ENCODE data around the gene KLHL29. TPM values are rescaled to one million over a fixed set of nuclear protein-coding genes. Genes with fewer than 3 reads are reported as not detected.

The KLHL29 gene
- total RNA-seq, 4 donors from 2014 or later: 2.2 to 3.3 (median 2.7) TPM

DNA sequence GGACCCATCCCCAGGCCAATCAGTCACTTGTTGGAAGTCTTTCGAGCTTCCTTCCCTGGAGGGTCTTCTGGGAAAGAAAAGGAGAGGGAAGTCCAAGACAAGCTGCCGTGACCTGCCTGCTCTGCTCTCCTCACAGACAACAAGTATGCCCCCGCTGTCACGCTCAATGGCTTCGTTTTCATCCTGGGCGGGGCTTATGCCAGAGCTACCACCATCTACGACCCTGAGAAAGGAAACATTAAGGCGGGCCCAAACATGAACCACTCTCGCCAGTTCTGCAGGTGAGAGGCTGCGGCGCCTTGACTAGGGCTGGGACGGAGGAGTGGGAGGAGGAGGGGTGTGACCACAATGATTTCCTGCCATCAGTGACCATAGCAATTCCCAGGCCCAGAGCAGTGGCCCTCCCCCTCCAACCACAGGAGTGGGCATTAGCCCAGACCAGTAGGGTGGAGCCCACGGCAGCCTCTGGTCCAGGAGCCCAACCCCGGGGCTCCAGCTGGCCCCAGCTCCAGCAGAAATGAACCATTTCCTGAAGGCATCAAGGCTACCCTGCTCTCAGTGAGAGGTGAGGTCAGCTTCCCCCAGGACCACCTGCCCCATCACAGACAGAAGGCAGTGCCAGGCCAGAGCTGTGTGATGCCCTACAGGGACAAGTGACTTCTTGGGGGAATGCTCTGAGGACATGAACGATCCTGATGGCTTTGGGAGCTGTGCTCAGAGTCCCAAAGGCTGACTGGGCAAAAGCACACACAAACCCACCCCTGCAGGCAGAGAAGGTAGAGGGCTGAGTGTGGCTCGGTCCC, 318.8 kb downstream of the KLHL29 start:
- intact Hi-C loops (cut with DNase I): no loop called here
- peaks cover 0 to 3% of the 10 kb centered on the region in 2 donors for H3K36me3 ChIP-seq

DNA sequence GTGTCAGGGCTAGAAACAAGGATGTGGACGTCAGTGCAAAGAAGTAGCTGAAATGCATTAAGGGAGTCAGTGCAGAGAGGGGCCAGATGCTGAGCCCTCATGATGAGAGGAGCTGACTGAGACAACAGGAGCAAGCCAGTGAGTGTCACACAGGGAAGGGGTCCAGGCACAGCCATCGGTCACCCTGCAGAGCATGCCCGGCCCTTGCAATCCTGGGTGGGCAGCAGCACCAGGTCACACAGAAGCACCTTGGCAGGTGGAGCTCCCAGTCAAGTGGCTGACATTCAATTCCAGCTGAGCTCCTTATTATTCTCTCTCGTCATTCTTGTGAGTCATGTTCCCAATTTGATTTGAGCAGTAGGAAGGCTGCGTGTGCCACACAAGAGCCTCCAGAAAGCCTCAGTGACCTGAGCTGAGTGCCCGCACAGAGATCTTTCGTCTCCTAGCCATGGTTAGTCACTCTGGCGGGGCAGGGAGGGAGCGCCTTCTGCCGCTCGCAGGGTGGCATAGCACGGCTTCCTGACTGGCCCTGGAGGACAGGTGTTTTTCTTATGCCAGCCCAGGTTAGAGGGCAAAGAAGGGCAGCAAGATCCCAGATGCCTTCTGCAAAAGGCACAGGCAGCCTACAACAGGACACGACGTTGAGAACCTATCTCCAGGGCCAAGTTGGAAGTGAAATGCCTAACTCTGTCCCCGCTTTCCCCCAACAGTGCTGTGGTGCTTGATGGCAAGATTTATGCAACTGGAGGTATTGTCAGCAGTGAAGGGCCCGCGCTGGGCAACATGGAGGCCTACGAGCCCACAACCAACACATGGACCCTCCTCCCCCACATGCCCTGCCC, 321.0 kb downstream of the KLHL29 start:
- H3K27me3 ChIP-seq: no peaks in the 10 kb centered on the region
- DNase-seq: no peak
- no peak overlapping the region for H3K27ac ChIP-seq
- no peaks in the 10 kb centered on the region for H3K9me3 ChIP-seq
- no peak overlapping the region for H3K4me3 ChIP-seq (replicated peaks in 1 of 3)
- intact Hi-C loops (cut with DNase I): no loop called here
- 93 to 95% methylated on average over 10 to 18 of the region's 18 CpGs for WGBS, 2 donors
- no peaks in the 10 kb centered on the region for H3K4me1 ChIP-seq
- peaks cover 0 to 3% of the 10 kb centered on the region in 2 donors for H3K36me3 ChIP-seq
- TF ChIP-seq, protein P1, sequence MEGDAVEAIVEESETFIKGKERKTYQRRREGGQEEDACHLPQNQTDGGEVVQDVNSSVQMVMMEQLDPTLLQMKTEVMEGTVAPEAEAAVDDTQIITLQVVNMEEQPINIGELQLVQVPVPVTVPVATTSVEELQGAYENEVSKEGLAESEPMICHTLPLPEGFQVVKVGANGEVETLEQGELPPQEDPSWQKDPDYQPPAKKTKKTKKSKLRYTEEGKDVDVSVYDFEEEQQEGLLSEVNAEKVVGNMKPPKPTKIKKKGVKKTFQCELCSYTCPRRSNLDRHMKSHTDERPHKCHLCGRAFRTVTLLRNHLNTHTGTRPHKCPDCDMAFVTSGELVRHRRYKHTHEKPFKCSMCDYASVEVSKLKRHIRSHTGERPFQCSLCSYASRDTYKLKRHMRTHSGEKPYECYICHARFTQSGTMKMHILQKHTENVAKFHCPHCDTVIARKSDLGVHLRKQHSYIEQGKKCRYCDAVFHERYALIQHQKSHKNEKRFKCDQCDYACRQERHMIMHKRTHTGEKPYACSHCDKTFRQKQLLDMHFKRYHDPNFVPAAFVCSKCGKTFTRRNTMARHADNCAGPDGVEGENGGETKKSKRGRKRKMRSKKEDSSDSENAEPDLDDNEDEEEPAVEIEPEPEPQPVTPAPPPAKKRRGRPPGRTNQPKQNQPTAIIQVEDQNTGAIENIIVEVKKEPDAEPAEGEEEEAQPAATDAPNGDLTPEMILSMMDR (IDR thresholded peaks at IDR 0.05): no peak
- TF ChIP-seq POLR2A (IDR thresholded peaks at IDR 0.05): no peak

More for the DNA sequence above, 318.8 kb downstream of the KLHL29 start:
- WGBS, 2 donors: 88 to 91% methylated on average over 14 of the region's 16 CpGs
- no peak overlapping the region for H3K4me3 ChIP-seq (replicated peaks in 1 of 3)
- H3K9me3 ChIP-seq: no peaks in the 10 kb centered on the region
- no peaks in the 10 kb centered on the region for H3K4me1 ChIP-seq
- no peak for TF ChIP-seq POLR2A (IDR thresholded peaks at IDR 0.05)
- TF ChIP-seq, protein P1 (IDR thresholded peaks at IDR 0.05): no peak
- no peak overlapping the region for H3K27ac ChIP-seq
- no peaks in the 10 kb centered on the region for H3K27me3 ChIP-seq
- no peak for DNase-seq

DNA sequence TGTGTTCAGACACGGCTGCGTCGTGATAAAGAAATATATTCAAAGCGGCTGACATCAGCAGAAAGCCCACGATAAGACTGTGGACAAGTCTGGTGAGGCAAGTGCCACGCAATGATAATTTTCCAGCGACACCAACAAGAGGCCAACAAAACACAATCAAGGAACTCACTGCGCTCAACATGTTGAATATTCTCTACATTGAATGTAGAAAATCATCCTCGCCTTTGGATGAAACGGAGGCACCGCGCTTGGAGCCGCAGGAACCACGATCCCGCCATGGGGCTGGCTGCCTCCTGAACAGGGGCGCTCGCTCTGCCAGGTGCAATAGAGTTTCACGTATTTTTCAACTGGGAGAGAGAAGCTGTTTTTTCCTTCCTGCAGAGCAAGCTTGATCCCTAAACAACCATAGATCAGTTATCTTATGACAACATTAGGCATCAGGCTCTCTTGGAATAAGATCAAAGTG, 321.7 kb downstream of the KLHL29 start:
- peaks cover 0 to 3% of the 10 kb centered on the region in 2 donors for H3K36me3 ChIP-seq
- TF ChIP-seq POLR2A (IDR thresholded peaks at IDR 0.05): no peak
- TF ChIP-seq, protein P1 (IDR thresholded peaks at IDR 0.05): no peak
- H3K9me3 ChIP-seq: no peaks in the 10 kb centered on the region
- 95 to 98% methylated on average over 18 of the region's 18 CpGs for WGBS, 2 donors
- no peak overlapping the region for H3K4me3 ChIP-seq (replicated peaks in 1 of 3)
- H3K4me1 ChIP-seq: no peaks in the 10 kb centered on the region
- intact Hi-C loops (cut with DNase I): no loop called here
- no peak for DNase-seq
- H3K27me3 ChIP-seq: no peaks in the 10 kb centered on the region
- no peak overlapping the region for H3K27ac ChIP-seq

DNA sequence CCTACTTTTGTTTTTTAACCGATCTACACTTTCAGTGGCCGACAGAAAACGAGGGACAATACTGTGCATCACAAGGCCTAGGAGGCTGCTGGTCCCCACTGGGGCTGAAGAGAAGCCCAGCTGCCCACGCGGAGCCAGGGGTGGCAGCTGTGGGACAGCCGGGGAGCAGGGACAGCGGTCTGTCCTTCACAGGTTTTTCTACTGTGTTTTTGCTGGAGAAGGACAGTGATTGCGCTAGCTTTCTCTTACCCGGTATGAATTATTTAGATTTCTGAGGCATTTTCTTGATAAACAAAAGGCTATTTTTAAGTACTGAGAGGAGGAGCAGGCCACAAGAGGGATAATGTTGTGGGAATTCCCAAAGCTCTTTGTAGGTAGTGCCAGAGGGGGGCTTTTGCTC, 322.1 kb downstream of the KLHL29 start:
- no peak for TF ChIP-seq POLR2A (IDR thresholded peaks at IDR 0.05)
- TF ChIP-seq, protein P1 (IDR thresholded peaks at IDR 0.05): no peak
- Histone ChIP-seq H3K9me3 (no peaks in the 10 kb centered on the region), H3K27me3 (no peaks in the 10 kb centered on the region), H3K4me3 (replicated peaks in 1 of 3) (no peak overlapping the region), H3K36me3 (peaks cover 0 to 3% of the 10 kb centered on the region in 2 donors), H3K27ac (no peak overlapping the region), H3K4me1 (peaks cover 0 to 3% of the 10 kb centered on the region in 2 donors)
- intact Hi-C loops (cut with DNase I): no loop called here
- DNase-seq: no peak
- WGBS, 2 donors: 86 to 90% methylated on average over 9 of the region's 9 CpGs

Data from thyroid gland (tissue), 4 donors.